GM18511 (cell line): Measurements from ENCODE around the gene EIF5AL1.
A peak's percentile ranks its signal among the peaks of the same experiment; 100 is the strongest.
"Not testable (repeated sequence)": the region's sequence is repeated elsewhere in the genome, so short reads cannot be mapped to it uniquely, and the experiment has no call there.

Experiments used
- ATAC-seq: cut with Tn5 transposase; IDR thresholded peaks from one replicate; pipeline ENCODE4 v1.9.1; 2021; ENCODE audit warnings: mild to moderate bottlenecking, moderate library complexity; ENCODE audit not compliant: unreplicated experiment

The EIF5AL1 gene

GRCh38 chr10:79509306-79509933 is 2.9 kb upstream of the EIF5AL1 start:
- peak; percentile 46 for ATAC-seq

DNA sequence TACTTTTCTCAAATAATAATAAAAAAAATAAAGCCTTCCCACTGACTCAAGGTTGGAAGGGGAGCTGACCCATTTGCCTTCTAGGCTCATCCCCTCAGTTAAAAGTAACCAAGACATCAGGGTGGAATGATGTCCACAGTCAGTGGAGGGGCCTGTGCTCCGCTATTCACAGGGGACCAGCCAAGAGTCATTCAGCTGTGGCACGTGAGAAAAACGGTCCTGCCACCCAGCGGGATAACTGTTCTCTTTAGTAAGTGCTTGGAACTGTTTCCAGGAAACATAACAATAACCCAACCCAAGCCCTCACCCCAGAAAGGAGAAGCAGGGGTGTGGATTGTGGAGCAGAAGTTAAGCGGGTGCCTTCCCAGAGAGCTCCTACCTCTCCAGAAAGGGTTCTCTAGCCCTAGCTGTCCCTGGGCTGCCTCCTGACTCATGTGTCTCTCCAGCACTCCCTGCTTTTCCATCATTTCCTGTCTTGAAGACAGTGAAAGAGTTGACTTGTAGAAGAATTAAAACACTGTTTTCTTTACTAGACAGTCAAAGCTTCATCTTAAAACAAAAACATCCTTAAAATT is 2.3 kb upstream of the EIF5AL1 start:
- ATAC-seq, result not testable (repeated sequence)

- ATAC-seq, result not testable (repeated sequence)
These were observed 4.3 kb downstream of the EIF5AL1 start for GRCh38 chr10:79516532-79517205.

GRCh38 chr10:79517567-79517966 is 5.2 kb downstream of the EIF5AL1 start:
- ATAC-seq, result not testable (repeated sequence)

DNA sequence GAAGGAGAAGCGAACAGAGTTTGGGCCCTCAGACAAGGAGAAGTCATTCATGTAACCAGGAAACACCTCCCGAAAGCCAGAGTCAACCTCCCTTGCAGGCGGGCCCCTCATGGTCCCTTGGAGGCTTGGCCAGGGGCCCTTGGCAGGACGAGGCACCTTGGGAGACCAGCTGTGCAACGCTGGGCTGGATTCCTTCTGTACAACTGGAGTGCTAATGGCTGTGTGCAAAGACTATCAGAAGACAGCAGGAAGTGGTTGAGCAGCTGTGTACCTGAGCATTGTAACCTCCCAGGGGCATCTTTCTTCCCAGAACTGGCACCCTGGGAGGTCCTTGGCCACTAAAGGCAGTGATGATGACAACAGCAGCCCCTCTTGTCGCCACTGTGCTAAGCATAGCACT is 9.4 kb downstream of the EIF5AL1 start:
- not testable (repeated sequence) for ATAC-seq

GRCh38 chr10:79522464-79522863 is 10.1 kb downstream of the EIF5AL1 start:
- ATAC-seq, result not testable (repeated sequence)

DNA sequence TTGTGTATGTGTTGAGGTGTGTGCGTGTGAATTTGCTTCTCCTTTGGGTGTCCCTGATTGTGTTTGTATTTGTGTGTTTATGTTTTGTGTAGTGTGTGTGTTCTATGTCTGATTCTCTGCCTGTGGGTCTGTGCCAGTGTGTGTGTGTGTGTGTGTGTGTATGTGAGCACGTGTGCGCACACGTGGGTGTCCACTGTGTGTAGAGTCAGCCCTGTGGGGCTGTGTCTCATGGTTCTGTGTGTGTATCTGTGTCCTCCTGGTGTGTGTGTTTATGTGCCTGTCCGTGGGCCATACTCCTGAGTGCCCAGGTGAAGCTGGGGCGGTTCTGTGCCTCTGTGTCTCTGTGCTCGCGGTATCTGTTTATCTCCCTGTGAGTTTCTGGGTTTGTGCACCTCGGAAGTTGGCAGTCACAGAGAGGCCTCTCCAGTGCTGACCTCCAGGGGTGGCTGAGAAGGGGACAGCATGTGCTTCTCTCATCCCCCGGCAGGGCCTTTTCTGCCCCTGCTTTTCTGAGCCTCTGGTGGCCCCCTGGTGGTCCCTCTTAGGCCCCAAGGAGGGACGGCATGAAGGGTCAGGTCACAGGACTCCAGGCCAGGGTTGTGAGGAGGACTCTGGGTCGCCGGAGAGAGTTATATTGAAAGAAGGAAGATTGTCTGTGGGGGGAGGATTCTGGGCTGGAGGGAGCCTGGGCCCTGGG is 11.0 kb downstream of the EIF5AL1 start:
- not testable (repeated sequence) for ATAC-seq

- ATAC-seq, result peak; percentile 94
These were observed 12.8 kb downstream of the EIF5AL1 start for GRCh38 chr10:79525049-79525710.

DNA sequence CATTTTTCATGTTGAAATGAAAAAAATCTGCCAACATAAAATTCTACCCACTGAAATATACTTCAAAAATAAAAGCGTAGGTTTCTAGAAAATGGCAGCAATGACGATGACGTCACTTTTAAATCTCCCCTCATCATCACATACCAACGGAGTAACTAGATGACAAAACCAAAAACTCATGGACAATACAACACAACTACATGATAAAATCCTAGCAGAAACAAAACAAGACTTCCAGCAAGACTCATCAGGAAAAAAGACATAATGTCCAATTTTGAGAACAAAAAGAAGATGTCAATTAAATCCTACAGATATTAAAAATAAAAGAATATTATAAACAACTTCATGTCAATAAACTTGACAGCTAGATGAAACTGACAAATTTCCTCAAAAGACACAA is 15.9 kb downstream of the EIF5AL1 start:
- not testable (repeated sequence) for ATAC-seq

DNA sequence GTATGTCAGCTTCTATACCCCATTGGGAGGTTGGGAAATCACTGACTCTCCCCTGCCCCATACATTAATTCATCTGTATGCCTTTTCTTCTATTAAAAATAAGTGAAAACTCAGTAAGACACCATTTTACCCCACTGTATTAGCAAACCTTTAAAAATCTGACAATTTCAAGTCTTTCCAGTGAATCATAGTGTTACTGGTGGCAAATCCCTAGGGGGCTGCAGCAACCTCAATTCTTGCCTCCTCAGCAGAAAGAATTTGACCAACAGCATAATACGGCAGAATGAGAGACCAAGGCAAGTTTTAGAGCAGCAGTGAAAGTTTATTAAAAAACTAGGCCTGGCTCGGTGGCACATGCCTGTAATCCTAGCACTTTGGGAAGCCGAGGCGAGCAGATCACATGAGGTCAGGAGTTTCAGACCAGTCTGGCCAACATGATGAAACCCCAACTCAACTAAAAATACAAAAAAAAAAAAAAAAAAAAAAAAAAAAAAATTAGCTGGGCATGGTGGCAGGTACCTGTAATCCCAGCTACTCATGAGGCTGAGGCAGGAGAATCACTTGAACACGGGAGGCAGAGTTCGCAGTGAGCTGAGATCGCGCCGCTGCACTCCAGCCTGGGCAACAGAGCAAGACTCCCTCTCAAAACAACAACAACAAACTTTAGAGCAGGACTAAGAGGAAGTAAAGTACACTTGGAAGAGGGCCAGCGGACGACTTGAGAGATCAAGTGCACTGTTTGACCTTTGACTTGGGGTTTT is 21.0 kb downstream of the EIF5AL1 start:
- peak; percentile 52 for ATAC-seq

- not testable (repeated sequence) for ATAC-seq
These were observed 21.5 kb downstream of the EIF5AL1 start for GRCh38 chr10:79533903-79534175.

GRCh38 chr10:79538311-79538710 is 26.0 kb downstream of the EIF5AL1 start:
- ATAC-seq, result not testable (repeated sequence)

- ATAC-seq, result peak; percentile 92
These were observed 28.6 kb downstream of the EIF5AL1 start for GRCh38 chr10:79540930-79541329.

- ATAC-seq, result no peak
These were observed 30.3 kb downstream of the EIF5AL1 start for GRCh38 chr10:79542626-79543025.

DNA sequence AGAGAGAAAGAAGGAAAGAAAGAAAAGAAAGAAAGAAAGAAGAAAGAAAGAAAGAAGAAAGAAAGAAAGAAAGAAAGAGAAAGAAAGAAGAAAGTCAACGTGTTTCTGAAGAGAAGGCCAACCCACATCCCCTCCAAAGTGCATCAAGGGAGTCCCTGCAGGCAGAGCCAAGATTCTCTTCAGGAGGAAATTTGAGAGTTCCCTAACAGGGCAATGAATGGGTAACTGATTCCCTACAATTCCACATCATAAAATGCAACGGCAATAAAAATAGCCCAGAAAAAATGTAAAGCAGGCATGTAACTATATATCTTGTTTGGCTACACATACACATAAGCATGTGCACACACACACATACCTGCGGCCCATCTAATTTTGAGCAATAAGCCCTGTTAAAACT is 32.1 kb downstream of the EIF5AL1 start:
- not testable (repeated sequence) for ATAC-seq

DNA sequence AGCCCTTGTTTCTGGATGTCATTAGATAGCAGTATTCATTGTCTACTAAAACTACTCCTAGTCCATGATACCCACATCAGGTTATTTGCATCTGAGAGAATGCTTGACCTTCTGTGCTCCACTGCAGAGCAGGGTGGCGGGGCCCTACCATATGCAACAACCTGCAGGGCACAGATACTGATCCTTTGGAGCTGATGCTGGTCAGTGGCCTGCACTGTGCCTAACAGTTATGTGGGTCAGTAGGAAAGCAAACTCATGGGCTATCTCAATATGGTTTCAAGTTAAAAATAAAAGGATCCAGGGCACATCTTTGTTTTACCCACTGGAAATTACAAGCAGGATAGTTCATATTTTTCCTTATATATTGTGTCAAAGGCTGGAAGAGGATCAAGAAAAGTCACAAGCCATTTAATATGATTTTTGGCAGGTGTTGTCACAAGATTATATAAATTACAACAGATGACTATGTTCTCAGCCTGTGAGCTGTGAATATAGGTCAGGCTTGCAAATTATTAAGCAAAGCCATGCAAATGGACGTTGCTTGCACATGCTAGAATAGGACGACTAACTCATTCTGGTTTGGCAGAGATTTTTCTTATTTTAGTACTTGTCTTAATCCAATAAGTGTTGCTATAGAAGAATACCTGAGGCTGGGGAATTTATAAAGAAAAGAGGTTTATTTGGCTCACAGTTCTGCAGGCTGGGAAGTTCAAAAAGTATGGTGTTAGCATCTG is 32.8 kb downstream of the EIF5AL1 start:
- ATAC-seq, result not testable (repeated sequence)

DNA sequence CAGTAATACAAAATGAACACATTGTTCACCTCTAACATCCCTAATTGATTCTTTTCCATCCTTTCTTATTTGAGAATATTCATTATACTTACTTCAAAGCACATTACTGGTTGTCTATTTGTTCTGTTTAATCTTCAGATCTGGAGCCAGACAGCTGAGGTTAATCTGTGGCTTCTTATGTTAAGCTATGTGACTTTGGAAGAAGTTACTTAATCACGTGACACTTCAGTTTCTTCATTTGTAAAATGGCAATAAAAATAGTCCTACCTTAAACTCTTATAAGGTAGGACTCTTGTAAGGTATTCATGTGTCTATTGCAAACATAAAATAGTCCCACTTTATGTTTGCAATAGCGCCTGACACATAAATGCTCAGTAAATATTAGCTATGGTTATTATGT is 34.8 kb downstream of the EIF5AL1 start:
- not testable (repeated sequence) for ATAC-seq

DNA sequence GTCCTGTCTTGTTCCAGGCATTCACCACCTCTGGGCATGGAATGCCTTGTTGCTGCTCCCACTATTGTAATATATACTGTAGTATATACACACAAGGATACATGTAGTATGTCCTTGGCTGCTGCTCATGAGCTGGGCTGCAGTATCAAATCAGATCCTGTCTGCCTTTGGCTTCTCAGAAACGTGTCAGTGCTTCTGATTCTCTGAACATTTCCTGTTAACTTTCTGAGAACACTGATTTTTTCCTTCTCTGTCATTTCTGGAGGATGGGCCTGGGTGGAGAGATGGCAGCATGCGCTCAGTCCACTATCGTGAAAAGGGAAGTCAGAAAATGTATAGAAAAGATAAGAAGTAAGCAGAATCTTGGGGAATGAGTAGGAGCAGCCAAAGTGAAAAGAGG is 35.6 kb downstream of the EIF5AL1 start:
- no peak for ATAC-seq

DNA sequence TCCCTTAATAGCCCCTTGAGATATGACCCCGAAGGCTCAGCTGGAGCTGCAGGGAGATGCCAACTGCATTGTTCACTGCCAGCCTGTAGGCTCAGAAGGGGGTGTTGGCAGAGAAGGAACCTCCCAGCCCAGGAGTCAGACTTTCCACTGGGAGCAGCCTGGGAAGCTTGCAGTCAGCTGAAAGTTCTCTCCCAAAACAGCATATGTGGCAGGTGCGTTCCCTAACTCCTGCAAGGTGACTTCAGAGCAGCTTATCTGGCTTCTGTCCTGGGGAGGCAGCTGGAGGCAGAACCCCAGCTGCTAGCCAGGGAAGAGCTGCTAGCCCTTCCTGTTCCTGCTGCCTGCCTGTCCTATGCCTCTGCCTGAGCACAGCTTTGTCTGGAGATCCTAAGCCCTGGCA is 39.8 kb downstream of the EIF5AL1 start:
- ATAC-seq, result no peak
